ENCODE data around the gene TOM1L2.

Gene TOM1L2

DNA sequence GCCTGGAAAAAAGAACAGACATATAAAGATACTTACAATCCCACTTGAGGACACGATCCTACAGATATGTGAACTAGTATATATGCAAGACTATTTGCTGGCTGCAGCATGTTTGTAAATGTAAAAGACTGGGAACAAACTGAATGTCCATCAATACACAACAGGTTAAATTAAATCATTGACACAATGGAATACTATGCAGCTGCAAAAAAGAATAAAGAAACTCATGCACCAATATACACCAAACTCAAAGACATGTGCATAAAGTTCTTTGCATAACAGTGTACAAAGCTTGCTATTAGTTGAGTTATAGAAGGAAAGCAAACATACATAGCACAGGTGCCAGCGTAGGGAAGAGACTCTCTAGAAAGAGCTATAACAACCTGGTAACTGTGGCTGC lies 73.5 kb downstream of the TOM1L2 start:
- TF ChIP-seq, protein P1, sequence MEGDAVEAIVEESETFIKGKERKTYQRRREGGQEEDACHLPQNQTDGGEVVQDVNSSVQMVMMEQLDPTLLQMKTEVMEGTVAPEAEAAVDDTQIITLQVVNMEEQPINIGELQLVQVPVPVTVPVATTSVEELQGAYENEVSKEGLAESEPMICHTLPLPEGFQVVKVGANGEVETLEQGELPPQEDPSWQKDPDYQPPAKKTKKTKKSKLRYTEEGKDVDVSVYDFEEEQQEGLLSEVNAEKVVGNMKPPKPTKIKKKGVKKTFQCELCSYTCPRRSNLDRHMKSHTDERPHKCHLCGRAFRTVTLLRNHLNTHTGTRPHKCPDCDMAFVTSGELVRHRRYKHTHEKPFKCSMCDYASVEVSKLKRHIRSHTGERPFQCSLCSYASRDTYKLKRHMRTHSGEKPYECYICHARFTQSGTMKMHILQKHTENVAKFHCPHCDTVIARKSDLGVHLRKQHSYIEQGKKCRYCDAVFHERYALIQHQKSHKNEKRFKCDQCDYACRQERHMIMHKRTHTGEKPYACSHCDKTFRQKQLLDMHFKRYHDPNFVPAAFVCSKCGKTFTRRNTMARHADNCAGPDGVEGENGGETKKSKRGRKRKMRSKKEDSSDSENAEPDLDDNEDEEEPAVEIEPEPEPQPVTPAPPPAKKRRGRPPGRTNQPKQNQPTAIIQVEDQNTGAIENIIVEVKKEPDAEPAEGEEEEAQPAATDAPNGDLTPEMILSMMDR (IDR thresholded peaks at IDR 0.05; ENCODE audit: low read depth, low read length) = no peak
- no peak for DNase-seq (ENCODE audit: low read depth in 2 of 2)
- H3K4me3 ChIP-seq (replicated peaks in 1 of 2; ENCODE audit: low read depth in 2 of 2, low read length in 2 of 2) = no peak overlapping the region

DNA sequence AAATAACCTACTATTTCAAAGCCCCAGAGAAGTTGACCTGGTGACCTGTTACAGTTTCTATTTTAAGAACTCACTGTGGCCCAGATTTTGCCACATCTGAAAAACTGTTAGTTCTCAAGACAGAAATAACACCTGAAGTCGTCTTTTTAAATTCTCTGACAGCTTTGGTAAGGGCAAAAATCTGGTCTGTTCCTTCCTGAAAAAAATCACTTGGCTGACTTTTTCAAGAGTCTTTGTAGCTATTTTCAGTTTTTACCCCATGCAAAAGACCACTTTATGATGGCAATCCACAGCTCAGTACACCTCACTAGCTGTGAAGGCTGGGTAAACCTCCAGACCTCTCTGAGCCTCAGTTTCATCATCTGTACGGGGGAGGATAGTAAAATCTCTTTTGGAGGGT lies 74.8 kb downstream of the TOM1L2 start:
- TF ChIP-seq, protein P1 (IDR thresholded peaks at IDR 0.05; ENCODE audit: low read depth, low read length) = no peak
- DNase-seq (ENCODE audit: low read depth in 2 of 2) = no peak
- H3K4me3 ChIP-seq (replicated peaks in 1 of 2; ENCODE audit: low read depth in 2 of 2, low read length in 2 of 2) = no peak overlapping the region

GRCh38 chr17:17896746-17897145 lies 75.5 kb downstream of the TOM1L2 start:
- TF ChIP-seq, protein P1 (IDR thresholded peaks at IDR 0.05; ENCODE audit: low read depth, low read length) = no peak

GRCh38 chr17:17893801-17894644 lies 78.2 kb downstream of the TOM1L2 start:
- TF ChIP-seq, protein P1 (IDR thresholded peaks at IDR 0.05; ENCODE audit: low read depth, low read length) = no peak
- DNase-seq (ENCODE audit: low read depth in 2 of 2) = no peak

More at GRCh38 chr17:17896746-17897145, 75.5 kb downstream of the TOM1L2 start:
- no peak overlapping the region for H3K4me3 ChIP-seq (replicated peaks in 1 of 2; ENCODE audit: low read depth in 2 of 2, low read length in 2 of 2)
- DNase-seq (ENCODE audit: low read depth in 2 of 2) = no peak

DNA sequence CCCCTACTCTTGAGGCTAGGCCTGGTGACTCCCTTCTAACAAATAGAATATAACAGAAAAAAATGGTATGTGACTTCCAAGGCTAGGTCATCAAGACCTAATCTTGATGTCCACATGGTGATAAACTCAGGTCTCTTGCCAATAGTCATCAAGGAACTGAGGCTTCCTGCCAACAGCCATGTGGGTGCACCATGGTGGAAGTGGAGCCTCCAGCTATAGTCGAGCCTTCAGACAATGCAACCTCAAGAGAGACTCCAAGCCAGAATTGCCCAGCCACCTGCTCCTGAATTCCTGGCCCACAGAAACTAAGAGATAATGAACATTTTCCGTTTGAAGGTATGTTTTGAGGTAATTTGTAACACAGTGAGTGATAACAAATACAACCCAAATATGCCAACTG lies 79.5 kb downstream of the TOM1L2 start:
- no peak overlapping the region for H3K4me3 ChIP-seq (replicated peaks in 1 of 2; ENCODE audit: low read depth in 2 of 2, low read length in 2 of 2)
- no peak for DNase-seq (ENCODE audit: low read depth in 2 of 2)
- TF ChIP-seq, protein P1 (IDR thresholded peaks at IDR 0.05; ENCODE audit: low read depth, low read length) = no peak

More at GRCh38 chr17:17893801-17894644, 78.2 kb downstream of the TOM1L2 start:
- H3K4me3 ChIP-seq (replicated peaks in 1 of 2; ENCODE audit: low read depth in 2 of 2, low read length in 2 of 2) = no peak overlapping the region

- TF ChIP-seq, protein P1 (IDR thresholded peaks at IDR 0.05; ENCODE audit: low read depth, low read length) = no peak
- H3K4me3 ChIP-seq (replicated peaks in 1 of 2; ENCODE audit: low read depth in 2 of 2, low read length in 2 of 2) = no peak overlapping the region
- no peak for DNase-seq (ENCODE audit: low read depth in 2 of 2)
Measured at GRCh38 chr17:17892009-17892408, 80.2 kb downstream of the TOM1L2 start.

Measured in cardiac fibroblast (primary cell).